ENCODE data around the gene ADGB.

GRCh38 chr6:146790561-146791091 is 191.9 kb downstream of the ADGB start:
- no peak for TF ChIP-seq CTCF (optimal IDR thresholded peaks at IDR 0.05 in 1 of 3, IDR thresholded peaks at IDR 0.05 in 1 of 3, conservative IDR thresholded peaks at IDR 0.05 in 1 of 3; ENCODE audit: extremely low read depth in 1 of 3, insufficient read depth in 2 of 3, low read length in 3 of 3)
- no peak for TF ChIP-seq EZH2 (IDR thresholded peaks at IDR 0.05; ENCODE audit: low read length)

Data from keratinocyte (primary cell).